IMR-90 (cell line): Measurements from ENCODE around the gene OR2A42.
"Not testable (repeated sequence)": the region's sequence is repeated elsewhere in the genome, so short reads cannot be mapped to it uniquely, and the experiment has no call there.

Experiments
- CEBPB ChIP-seq: IDR thresholded peaks from 2 replicates; pipeline ENCODE4 v1.6.1; 2012; ENCODE audit warnings: low read depth, low read length, improper control_type of control experiment
- FOS ChIP-seq: fragments of 150-350 bp; IDR thresholded peaks from 2 replicates; pipeline ENCODE4 v1.6.1; 2016; ENCODE audit warnings: low read depth, low read length
- MAFK ChIP-seq: IDR thresholded peaks from 2 replicates; pipeline ENCODE4 v1.6.1; 2012; ENCODE audit warnings: low read depth, low read length, improper control_type of control experiment
- MAZ ChIP-seq: IDR thresholded peaks from 2 replicates; pipeline ENCODE4 v1.6.1; 2012; ENCODE audit warnings: low read depth, mild to moderate bottlenecking, low read length, improper control_type of control experiment, moderate library complexity, borderline replicate concordance
- MXI1 ChIP-seq: IDR thresholded peaks from 2 replicates; pipeline ENCODE4 v1.6.1; 2012; ENCODE audit warnings: low read depth, mild to moderate bottlenecking, low read length, moderate library complexity, borderline replicate concordance
- POLR2A ChIP-seq: IDR thresholded peaks from 2 replicates; pipeline ENCODE4 v1.6.1; 2012; ENCODE audit warnings: mild to moderate bottlenecking, low read depth, low read length
- TF ChIP-seq, protein P1 (sequence below): conservative IDR thresholded peaks from 2 replicates; pipeline ENCODE4 v1.5.1; 2012; ENCODE audit warnings: mild to moderate bottlenecking, low read depth, low read length, improper control_type of control experiment
- TF ChIP-seq, protein P2 (sequence below): fragments of 150-350 bp; IDR thresholded peaks from 2 replicates; pipeline ENCODE4 v1.6.1; 2017; ENCODE audit warnings: mild to moderate bottlenecking, antibody characterized with exemption, low read length, low read depth

- not testable (repeated sequence) for TF ChIP-seq MAFK, POLR2A, MXI1, CEBPB, MAZ, FOS
- TF ChIP-seq, protein P1, sequence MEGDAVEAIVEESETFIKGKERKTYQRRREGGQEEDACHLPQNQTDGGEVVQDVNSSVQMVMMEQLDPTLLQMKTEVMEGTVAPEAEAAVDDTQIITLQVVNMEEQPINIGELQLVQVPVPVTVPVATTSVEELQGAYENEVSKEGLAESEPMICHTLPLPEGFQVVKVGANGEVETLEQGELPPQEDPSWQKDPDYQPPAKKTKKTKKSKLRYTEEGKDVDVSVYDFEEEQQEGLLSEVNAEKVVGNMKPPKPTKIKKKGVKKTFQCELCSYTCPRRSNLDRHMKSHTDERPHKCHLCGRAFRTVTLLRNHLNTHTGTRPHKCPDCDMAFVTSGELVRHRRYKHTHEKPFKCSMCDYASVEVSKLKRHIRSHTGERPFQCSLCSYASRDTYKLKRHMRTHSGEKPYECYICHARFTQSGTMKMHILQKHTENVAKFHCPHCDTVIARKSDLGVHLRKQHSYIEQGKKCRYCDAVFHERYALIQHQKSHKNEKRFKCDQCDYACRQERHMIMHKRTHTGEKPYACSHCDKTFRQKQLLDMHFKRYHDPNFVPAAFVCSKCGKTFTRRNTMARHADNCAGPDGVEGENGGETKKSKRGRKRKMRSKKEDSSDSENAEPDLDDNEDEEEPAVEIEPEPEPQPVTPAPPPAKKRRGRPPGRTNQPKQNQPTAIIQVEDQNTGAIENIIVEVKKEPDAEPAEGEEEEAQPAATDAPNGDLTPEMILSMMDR: not testable (repeated sequence)
- TF ChIP-seq, protein P2, sequence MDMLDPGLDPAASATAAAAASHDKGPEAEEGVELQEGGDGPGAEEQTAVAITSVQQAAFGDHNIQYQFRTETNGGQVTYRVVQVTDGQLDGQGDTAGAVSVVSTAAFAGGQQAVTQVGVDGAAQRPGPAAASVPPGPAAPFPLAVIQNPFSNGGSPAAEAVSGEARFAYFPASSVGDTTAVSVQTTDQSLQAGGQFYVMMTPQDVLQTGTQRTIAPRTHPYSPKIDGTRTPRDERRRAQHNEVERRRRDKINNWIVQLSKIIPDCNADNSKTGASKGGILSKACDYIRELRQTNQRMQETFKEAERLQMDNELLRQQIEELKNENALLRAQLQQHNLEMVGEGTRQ: not testable (repeated sequence)
Observed at GRCh38 chr7:144228810-144229209, 10.6 kb downstream of the OR2A42 start.
